ENCODE data around the gene GJB3. TPM values are rescaled to one million over a fixed set of nuclear protein-coding genes. Genes with fewer than 3 reads are reported as not detected.
"Not testable (repeated sequence)": the region's sequence is repeated elsewhere in the genome, so short reads cannot be mapped to it uniquely, and the experiment has no call there.

GJB3 gene
- total RNA-seq, 1 donor from 2014 or later: 6.3 TPM

GRCh38 chr1:34785231-34785874 lies 4.3 kb downstream of the GJB3 start:
- DNase-seq (ENCODE audit: low spot score): no peak

GRCh38 chr1:34785875-34786470 lies 5.0 kb downstream of the GJB3 start:
- no peak for DNase-seq (ENCODE audit: low spot score)

GRCh38 chr1:34786521-34787325 lies 5.7 kb downstream of the GJB3 start:
- peak; percentile 68 for DNase-seq (ENCODE audit: low spot score)

GRCh38 chr1:34787461-34788420 lies 6.7 kb downstream of the GJB3 start:
- no peak for DNase-seq (ENCODE audit: low spot score)

GRCh38 chr1:34790985-34791384 lies 10.0 kb downstream of the GJB3 start:
- peak; percentile 37 for DNase-seq (ENCODE audit: low spot score)

GRCh38 chr1:34792424-34792823 lies 11.4 kb downstream of the GJB3 start:
- no peak for DNase-seq (ENCODE audit: low spot score)

- no peak for DNase-seq (ENCODE audit: low spot score)
These were observed 12.1 kb downstream of the GJB3 start, which contains the start of gene GJA4 for GRCh38 chr1:34792868-34793727. GJA4 (plus strand) TSS chr1:34792999; CDS start chr1:34794214, 1,215 bp downstream.

- no peak for DNase-seq (ENCODE audit: low spot score)
These were observed 13.2 kb downstream of the GJB3 start for GRCh38 chr1:34794001-34794789.

GRCh38 chr1:34794790-34795180 lies 13.8 kb downstream of the GJB3 start:
- DNase-seq (ENCODE audit: low spot score): no peak

- no peak for DNase-seq (ENCODE audit: low spot score)
These were observed 14.9 kb downstream of the GJB3 start for GRCh38 chr1:34795916-34796315.

GRCh38 chr1:34796990-34797389 lies 16.0 kb downstream of the GJB3 start:
- DNase-seq (ENCODE audit: low spot score): no peak

GRCh38 chr1:34800214-34800613 lies 19.2 kb downstream of the GJB3 start:
- DNase-seq (ENCODE audit: low spot score): no peak

- DNase-seq (ENCODE audit: low spot score): no peak
These were observed 22.8 kb downstream of the GJB3 start for GRCh38 chr1:34803770-34804169.

- DNase-seq (ENCODE audit: low spot score): no peak
These were observed 25.4 kb downstream of the GJB3 start for GRCh38 chr1:34806396-34806795.

- DNase-seq (ENCODE audit: low spot score): no peak
These were observed 27.2 kb downstream of the GJB3 start for GRCh38 chr1:34808051-34808810.

- not testable (repeated sequence) for DNase-seq (ENCODE audit: low spot score)
These were observed 29.8 kb downstream of the GJB3 start for GRCh38 chr1:34810781-34811180.

GRCh38 chr1:34816332-34816731 lies 35.3 kb downstream of the GJB3 start:
- DNase-seq (ENCODE audit: low spot score): no peak

- no peak for DNase-seq (ENCODE audit: low spot score)
These were observed 35.8 kb downstream of the GJB3 start for GRCh38 chr1:34816778-34817177.

GRCh38 chr1:34818862-34819261 lies 37.8 kb downstream of the GJB3 start:
- DNase-seq (ENCODE audit: low spot score): not testable (repeated sequence)

Data from umbilical cord (tissue), 2 donors.